GM19240 (cell line): Measurements from ENCODE around the gene KCTD11.

Source experiments
- DNase-seq: peaks from one replicate; pipeline ENCODE4 v3.0.0; 2011; ENCODE audit warnings: low spot score; ENCODE audit not compliant: insufficient read length

The KCTD11 gene

DNA sequence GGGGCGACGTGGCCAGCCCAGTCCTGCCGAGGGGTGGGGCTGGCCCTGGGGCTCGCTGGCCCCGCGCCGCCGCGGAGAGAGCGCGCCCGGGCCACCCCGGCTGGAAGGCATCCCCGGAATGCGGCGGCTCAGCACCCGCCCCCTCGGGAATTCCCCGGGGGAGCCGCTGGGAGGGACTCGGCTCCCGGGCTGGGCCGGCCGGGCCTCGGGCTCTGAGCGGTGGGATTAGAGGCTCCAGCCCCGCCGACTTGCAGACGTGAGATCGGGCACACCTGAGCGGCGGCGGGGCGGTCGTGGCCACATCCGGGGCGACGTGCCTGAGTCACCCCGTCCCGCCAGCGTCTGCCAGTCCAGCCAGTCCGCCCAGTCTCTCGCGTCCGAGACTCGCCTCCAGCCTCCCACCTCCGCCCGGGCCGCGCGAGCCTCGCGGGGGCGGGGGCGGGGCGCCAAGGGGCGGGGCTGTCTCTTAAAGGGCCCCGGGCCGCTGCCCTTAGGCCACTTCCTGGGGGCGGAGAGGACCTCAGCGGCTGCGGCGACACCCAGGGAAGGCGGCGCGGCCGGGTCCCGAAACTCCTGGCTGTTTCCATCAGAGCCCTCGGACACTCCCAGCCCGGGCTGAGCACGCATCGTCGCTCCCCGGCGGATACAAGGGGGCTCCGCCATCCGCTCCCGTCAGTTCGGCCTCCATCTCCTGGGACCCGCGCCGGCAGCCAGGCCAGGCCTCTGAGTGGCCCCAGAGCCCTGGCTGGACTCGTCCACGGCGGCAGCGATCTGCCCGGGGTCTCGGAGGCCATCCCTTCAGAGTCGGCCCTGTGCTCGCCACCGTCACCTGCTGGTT is at the start of gene KCTD11:
TSS of gene KCTD11 (plus strand) at position 498 of the 838 bp plus-strand sequence.
- DNase-seq: peak; percentile 89

DNA sequence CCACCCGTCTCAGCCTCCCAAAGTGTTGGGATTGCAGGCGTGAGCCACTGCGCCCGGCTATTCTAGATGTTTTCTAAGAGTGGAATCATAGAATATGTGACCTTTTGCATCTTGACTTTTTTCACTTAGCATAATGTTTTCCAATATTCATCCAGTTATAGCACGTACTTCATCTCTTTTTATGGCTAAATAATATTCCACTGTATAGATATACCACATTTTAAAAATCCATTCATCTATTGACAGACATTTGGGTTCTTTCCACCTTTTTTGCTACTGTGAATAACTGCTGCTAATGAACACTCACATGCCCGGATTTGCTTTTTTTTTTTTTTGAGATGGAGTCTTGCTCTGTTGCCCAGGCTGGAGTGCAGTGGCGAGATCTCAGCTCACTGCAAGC is 47.8 kb upstream of the KCTD11 start:
- DNase-seq: no peak

DNA sequence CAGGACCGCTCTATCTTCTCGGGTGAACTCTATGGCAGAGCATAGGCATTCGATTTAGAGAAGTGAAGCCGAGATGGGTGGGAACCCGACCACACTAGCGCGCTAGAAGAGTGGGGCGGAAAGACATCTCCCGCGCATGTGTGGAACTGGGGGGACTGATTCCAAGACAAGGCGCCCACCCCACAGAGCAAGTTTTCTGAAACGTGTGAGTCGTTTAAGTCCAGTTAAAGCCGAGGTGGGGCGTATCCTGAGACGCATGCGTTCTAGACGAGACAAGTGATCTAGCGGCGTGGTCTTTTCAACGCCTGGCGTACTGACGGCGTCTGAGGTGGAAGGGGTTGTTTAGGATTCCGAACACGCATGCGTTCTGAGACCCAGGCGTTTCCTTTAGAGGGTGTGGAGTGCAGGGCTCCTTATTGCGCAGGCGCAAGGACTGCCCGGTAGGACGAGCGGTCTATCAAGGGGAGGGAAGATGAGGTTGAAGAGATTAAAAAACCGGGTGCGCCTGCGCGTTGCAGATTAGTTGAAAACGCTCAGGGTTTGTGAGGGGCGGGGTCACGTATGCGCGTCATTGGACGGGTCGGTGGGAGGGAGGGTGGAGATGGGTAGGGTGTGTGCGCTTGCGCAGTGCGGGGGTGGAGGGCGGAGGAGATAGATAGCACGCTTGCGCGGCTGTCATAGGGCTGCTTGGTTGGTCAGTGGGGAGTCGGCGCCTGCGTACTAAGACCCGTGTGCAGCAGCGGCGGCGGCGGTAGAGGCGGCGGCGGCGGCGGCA is 44.9 kb upstream of the KCTD11 start, which contains the start of gene EIF5A:
TSS of gene EIF5A (plus strand) at position 718 of the 775 bp plus-strand sequence. CDS start 2,008 bp downstream, outside the sequence.
- peak; percentile 96 for DNase-seq

DNA sequence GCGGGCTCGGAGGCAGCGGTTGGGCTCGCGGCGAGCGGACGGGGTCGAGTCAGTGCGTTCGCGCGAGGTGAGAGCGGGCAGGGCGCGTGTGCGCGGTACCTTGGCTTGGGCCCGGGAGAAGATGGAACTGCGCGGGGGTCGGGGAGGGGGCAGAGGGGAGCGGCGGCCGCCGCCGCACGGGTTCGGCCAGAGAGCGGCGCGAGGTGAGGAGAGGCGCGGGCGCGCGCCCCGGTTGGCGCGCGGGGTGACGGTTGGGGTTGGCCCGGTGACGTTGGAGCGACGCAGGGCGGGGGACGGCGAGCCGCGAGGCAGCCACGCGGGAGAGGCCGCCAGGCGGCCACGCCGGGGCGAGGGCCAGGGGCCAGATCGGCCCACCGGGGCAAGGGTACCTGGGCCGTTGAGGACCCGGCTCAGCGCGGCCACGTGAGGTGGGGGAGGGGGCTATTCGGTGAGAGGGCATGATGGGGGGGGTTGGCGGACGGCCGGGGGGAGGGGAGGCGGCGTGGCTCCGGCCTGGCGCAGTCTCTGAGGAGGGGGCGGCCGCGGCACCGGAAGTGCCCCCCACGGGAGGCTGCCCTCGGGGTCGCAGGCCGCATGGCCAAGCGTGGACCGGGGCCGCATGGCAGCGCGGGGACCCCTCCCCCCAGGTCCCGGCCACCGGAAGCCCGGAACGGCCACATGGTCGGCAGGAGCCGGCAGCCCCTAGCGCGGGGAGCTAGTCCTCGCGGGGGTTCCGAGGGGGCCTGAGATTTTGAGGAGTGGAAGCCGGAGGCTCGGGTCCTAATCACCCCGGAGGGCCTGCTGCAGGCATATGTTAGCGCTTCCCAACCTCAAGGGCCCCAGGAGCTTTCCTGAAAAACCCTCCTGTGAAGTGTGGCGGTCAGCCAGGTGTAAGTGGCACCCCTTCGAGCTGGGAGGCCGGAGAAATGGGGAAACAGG is 44.0 kb upstream of the KCTD11 start:
- DNase-seq: no peak

DNA sequence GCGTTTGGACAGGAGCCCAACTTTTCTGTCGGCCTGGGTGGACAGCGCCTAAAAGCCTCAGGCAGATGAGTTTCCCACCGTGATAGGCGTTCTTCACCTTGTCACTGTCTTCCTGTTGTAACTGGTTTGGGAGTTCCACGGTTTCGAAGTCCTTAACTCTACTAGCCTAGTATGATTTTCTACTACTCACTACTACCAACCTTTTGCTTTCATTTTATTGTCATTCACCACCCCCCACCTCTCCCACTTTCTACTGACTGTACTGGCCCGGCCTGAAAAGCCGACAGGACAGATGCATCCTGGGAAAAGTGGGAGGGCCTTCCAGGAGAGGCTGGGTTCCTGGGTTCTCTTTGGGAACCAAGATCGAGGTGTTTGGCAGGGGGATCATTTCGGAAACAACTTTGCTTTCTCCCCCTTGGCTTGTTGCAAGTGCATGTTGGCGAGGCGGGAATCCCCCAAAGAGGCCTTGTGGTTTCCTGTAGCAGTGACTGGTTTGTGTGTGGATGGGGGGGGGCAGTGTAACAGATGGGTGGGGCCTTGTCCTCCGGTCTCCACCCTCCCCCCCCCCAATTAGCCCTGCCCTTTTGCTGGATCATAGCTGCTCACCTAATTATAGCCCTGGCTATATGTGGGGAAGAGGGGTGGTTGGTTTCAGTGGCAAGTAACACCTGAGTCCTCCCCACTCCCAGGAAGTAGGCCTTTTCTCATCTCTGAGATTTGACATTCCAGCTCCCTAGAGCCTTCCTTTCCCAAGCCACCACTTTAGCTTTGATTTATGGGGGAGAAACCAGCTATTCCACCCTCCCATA is 43.1 kb upstream of the KCTD11 start:
- peak; percentile 66 for DNase-seq

DNA sequence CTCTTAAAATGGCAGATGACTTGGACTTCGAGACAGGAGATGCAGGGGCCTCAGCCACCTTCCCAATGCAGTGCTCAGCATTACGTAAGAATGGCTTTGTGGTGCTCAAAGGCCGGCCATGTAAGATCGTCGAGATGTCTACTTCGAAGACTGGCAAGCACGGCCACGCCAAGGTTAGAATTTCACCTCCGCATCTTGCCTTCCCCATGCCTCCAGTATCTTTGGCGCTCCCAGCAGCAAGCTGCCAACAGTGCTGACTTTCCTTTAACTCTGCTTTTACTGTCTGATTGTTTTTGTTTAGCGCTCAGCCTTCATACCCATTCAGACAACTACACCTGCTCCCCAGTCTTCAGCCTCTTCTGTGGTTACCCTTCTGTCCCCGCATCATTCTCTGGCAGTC is 42.3 kb upstream of the KCTD11 start:
- no peak for DNase-seq

DNA sequence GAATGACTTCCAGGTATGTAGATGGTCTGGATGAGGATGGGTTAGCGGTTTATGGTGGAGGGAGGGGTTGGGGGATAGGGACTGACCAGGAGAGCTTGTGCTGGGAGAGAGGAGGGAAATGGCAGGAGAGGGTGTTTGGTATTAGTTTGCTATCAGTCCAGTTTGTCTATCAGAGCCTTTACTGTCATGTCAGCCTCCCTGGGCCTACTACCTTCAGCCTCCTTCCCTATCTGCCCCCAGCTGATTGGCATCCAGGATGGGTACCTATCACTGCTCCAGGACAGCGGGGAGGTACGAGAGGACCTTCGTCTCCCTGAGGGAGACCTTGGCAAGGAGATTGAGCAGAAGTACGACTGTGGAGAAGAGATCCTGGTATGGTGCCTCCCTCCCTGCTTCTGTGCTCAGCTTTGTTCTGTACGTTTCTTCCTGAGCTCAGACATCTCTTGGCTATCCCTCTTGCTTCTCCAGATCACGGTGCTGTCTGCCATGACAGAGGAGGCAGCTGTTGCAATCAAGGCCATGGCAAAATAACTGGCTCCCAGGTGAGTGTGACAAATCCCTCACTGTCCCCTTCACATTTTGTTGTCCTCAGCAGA is 40.8 kb upstream of the KCTD11 start:
- no peak for DNase-seq

DNA sequence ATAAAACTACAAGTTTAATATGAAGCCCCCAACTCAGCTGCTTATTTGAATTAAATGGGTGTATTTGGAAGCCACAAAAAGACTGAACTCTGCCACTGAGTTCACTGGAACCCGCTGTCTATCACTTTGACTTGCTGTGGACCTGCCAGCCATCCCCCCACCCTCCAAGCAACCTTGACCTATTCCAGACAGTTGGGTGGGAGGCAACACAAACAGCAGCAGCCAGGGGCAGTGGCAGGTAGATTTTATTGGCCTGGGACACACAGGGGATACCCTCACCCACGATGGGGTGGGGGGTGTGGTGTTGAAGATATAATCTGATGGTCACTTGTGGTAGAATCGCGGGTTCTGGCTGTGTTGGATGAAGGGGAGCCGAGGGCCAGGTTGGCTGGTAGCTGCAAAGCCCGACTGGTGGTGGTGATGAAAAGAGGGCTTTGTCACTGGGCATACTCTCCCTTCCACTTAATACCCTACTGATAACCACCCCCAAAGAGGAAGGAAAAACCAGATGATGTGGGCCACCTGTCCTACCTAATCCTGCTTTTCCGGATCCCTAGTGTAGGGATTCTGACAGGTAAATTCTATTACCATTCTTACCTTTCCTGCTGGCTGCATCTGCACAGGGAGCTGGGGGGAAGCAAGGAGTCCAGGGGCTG is 39.4 kb upstream of the KCTD11 start:
- no peak for DNase-seq

DNA sequence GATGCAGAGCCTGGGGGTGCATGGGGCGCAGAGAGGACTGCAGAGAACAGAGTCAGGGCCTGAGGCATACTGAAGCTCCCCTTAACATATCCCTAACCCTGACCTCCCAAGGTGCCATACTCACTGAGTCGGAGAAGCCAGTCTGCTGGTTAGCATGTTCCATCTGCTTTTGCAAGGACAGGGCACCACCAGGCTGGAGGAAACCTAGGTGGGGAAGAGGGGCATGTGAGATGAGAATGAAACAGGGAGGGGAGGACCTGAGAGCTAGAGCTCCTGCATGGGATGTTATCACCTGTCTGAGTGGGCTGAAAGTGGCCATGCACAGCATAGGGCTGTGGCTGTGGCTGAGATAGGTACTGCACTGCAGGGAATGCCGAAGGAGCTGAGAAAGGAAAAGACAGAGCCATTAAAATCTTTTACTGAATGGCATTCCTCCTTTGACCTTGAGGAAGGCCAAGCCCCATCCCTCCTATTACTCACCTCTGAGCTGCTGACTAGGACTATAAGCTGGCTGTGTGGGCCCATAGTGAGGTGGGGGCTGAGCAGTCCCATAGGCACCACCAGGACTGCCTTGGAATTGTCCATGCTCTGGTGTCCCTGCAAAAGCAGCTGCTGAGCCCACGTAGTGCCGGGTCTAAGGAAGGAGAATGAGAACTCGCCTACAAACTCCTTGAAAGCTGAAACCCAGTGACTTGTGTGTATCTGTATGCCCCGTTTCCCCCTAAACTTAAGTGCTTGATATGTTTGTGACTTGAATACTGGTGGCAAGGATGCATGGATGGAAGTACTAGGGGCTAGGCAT is 38.7 kb upstream of the KCTD11 start:
- DNase-seq: no peak

DNA sequence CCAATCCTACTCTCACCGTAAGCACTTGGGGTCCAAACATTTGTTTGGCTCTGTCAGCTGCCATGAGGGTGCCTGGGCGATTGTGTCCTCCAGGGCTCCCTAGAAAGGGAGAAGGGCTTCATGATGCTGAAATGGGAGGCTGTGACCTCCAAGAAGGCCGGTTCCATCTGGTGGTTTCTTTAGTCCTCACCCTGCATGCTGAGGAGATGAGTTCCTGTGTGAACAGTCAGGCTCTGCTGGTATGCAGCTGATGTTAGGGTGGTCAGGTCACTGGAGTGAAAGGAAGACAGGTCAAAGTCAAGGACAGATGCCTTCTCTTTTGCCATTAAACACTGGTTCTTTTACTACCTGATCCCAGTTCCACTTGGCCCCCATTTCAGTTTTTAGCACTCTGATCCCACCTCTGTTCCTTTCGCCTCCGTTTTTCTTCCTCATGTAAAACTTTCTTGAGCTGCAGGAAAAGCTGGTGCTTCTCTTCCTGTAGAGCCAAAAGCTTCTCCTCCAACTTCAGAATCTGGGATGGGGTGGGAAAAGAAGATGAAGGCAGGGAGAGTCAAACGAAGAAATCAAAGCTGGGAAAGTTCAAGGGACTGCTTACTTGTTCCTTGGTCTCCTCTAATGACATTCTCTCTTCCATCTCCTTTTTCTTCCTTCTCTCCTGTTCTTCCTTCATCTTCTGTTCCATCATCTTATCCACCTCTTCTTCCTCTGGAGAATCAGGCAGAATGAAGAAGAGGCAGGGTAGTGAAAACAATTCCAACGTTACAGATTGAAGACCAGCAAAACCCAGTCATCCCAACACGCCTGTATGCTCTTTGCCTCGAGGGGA is 37.9 kb upstream of the KCTD11 start:
- DNase-seq: no peak

DNA sequence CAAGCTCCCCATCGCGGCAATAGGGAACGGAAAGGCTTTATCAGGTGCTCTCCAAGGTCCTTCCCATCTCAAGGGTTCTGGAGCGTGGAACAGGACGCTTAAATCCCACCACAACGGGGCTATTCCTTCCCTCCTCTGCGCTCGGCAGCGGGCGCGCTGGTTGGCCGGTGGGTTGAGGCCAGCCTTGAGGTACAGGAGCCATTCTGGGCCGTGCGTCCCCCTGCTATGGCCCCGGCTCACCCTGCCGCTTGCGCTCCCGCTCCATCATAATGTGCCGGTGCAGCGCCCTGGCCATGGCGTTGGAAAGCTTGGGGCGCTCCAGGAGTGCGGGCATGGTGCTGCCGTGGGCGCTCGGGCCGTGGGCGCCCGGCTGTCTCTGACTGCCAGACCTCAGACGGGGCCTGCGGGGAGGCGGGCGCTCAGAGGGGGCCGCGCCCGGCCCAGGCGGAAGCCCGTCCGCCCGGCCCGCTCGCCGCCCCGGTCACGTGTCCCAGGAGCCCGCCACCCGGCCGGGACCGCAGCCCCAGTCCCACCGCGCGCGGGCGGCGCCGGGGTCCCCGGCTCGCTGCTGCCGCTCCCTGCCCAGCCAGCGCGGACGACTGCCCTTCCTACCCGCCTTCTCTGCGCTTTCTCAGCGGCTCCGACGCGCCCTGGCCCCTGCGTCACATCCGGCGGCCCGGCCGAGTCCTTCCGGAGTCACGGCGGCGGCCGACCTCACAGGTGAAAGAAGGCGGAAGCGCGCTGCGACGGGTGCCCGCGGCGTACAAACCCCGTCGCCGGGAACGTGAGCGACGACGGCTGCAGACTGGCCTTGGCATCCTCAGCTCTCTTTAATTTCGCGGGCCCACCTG is 37.0 kb upstream of the KCTD11 start, which contains the start of gene GPS2:
TSS of gene GPS2 (minus strand) at position 642 of the 851 bp plus-strand sequence. CDS start at position 334, 308 bp downstream.
- peak; percentile 86 for DNase-seq

DNA sequence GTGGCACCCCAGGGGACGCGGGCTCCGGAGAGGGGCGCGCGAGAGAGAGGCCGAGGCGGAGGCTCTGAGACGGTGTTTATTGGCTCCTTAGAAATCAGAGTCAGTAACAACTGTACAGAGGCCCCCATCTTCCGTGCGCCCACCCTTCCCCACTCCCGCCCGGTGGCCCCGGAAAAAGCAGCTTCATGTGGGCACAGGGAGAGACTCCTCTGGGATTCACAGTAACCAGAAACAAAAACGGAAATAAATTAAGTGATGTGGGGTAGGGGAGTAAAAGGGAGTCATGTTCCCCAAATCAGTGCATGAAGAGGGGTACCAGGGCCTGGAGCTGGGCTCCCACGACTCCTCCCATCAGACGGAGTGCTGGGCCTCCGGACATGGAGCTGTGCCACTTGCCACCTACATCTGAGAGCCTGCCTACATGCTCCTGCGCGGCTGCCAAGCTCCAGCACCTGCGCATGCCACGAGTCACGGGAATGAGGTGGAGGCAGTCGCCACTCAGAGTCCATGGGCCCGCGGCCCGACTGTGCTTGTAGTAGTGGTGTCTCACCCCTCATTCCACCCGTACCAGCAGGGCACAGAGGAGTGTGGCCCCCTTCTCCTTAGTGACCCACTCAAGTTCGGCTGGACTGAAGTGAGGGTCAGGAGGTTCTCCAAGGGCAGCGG is 36.3 kb upstream of the KCTD11 start:
- DNase-seq: no peak

DNA sequence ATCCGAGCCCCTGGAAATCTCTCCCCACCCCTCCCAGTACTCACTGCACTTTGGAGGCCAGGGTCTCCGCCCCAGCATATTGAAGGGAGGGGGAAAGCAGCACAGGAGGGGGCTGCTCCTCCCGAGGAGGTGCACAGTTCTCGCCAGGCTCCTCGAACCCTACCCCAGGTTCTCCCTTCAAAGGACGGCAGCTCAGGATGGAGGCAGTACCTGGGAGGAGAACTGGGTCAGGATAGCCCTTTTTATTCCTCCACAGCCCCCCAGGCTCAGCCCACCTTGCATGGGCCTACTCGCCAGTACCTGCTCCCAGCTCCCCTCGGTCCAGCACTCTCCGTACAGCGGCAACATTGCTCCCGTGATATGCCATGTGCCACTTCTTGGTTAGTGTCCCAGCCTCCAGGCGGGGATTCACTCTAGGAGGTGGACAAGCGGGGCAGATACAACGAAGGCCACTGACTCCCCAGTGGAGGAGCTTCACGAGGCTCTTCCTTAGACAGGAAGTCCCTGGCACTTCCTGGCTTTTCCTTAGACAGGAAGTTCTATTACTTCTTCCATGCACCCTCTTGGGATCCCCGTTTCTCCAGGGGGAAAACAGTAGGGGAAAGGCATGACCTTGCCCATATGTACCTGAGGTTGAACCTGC is 34.7 kb upstream of the KCTD11 start:
- no peak for DNase-seq

DNA sequence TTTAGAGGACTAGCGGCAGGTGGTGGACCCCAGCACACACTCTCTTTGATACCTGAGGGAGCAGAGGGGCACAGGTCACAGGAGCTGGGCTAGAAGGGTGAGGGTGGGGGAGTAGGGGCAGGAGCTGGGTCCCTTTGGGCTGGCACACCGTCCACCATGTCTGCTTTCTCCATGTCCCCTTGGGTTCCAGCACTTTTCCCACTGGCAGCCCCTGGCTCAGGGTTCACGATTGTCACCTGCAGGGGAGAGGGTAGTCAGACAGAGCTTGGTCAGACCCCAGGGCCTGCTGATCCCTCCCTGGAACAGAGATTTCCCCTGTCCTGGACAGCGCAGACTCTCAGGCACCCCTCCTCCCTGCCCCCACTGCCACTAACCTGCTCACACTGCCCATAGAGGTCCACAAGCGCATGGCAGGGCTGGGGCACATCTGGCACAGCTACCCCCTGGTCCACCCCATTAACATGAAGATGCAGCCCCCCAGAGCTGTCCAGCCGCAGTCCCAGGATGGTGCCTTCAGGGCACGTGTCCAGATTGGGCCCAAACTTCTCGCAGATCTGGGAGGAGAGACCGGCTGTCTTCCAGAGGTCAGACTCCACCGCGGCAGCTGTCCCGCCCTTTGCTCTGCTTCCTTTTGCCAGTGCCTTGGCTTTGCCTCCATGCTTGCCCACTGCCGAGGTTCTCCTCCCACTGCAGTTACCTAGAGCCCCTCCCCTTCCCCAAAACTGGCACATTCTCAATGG is 33.7 kb upstream of the KCTD11 start:
- no peak for DNase-seq

DNA sequence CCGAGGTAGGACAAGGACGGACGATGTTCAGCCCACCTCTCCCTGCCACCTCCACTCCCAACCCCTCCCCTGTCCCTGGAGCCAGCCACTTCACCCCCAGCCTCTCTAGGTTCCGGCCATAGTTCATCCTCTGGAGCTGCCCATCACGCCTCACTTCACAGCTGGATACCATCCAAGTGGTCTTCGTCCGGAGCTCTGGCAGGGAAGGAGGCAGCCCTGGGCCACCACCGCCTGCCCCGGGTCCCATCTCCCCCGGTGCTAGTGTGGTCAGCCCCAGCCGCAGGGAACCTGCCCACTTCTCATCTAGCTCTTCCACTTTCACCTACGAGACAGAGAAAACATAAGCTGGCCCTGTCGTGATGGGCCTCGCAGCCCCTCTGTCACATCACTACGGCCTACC is 30.5 kb upstream of the KCTD11 start:
- no peak for DNase-seq
